Hematopoietic multipotent progenitor cell treated with erythropoietin and hydrocortisone succinate and interleukin-3 and kit ligand, for 6 days (in vitro differentiated cells): Measurements from ENCODE around the gene TRPM2.
"Not testable (repeated sequence)": the region's sequence is repeated elsewhere in the genome, so short reads cannot be mapped to it uniquely, and the experiment has no call there.

Source experiments
- DNase-seq: peaks from one replicate; pipeline ENCODE4 v3.0.0-alpha.2; 2015

The TRPM2 gene

GRCh38 chr21:44399955-44400790 lies 46.8 kb downstream of the TRPM2 start:
- no peak for DNase-seq

GRCh38 chr21:44400791-44401385 lies 47.5 kb downstream of the TRPM2 start:
- no peak for DNase-seq

- no peak for DNase-seq
Measured at GRCh38 chr21:44401386-44402160, 48.2 kb downstream of the TRPM2 start.

GRCh38 chr21:44402323-44403105 lies 49.1 kb downstream of the TRPM2 start:
- DNase-seq: no peak

- DNase-seq: no peak
Measured at GRCh38 chr21:44403106-44404020, 49.9 kb downstream of the TRPM2 start.

- not testable (repeated sequence) for DNase-seq
Measured at GRCh38 chr21:44404482-44404881, 51.1 kb downstream of the TRPM2 start.

GRCh38 chr21:44405091-44405947 lies 51.9 kb downstream of the TRPM2 start:
- DNase-seq: no peak

- no peak for DNase-seq
Measured at GRCh38 chr21:44405948-44406872, 52.8 kb downstream of the TRPM2 start.

- DNase-seq: no peak
Measured at GRCh38 chr21:44406953-44407352, 53.5 kb downstream of the TRPM2 start.

DNA sequence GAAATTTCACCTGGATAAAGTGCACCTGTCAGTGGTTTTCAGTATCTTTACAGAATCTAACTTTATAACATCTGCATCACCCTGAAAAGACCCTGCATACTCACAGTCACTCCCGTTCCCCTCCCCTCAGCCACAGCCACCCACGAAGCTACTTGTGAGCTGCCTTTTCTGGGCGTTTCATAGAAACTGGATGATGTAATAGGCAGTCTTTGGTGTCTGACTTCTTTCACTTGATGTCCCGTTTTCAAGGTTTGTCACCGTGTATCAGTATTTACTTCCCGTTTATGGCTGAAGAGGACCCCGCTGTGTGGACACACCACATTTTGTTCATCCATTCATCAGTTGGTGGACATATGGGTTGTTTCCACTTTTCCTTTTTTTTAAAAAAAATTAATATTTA lies 54.1 kb downstream of the TRPM2 start:
- DNase-seq: no peak

DNA sequence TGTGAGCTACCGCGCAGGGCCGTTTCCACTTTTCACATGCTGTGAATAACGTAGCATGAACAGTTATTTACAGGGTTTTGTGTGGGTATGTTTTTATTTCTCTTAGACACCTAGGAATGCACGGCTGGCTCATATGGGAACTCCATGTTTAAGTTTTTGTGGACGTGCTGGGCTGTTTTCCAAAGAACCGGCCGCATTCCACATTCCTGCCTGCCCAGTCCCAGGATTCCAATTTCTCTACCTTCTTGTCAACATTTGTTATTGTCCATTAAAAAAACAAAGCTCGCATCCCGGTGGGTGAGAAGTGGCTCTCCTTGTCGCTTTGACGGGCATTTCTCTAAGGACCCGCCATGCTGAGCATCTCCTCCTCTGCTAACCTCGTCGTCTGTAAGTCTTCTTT lies 54.8 kb downstream of the TRPM2 start:
- DNase-seq: no peak

DNA sequence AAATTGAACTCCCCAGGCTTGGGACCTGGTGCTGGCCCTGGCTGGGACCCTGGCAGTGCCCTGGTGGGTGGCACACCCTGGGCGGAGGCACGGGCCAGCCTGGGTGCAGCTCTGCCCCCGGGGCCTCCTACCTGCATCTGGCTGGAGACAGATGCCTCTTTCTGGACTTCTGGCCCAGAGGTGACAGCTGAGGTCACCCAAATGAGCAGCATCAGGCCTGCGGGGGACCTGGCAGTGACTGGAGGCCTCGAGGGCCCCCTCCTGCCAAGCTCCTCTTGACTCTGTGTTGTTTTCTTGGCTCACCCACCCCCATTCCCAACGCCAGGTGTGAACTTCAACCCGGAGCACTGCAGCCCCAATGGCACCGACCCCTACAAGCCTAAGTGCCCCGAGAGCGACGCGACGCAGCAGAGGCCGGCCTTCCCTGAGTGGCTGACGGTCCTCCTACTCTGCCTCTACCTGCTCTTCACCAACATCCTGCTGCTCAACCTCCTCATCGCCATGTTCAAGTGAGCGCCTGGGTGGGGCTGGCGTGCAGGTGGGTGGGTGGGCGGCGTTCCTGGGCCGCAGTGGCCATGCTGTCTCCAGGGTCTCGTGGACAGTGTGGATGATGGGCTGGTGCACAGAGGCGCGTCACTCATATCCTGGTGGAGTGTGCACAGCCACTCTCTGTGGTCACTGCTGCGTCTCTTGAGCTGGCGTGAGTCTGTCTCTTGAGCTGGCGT lies 60.3 kb downstream of the TRPM2 start:
- no peak for DNase-seq

DNA sequence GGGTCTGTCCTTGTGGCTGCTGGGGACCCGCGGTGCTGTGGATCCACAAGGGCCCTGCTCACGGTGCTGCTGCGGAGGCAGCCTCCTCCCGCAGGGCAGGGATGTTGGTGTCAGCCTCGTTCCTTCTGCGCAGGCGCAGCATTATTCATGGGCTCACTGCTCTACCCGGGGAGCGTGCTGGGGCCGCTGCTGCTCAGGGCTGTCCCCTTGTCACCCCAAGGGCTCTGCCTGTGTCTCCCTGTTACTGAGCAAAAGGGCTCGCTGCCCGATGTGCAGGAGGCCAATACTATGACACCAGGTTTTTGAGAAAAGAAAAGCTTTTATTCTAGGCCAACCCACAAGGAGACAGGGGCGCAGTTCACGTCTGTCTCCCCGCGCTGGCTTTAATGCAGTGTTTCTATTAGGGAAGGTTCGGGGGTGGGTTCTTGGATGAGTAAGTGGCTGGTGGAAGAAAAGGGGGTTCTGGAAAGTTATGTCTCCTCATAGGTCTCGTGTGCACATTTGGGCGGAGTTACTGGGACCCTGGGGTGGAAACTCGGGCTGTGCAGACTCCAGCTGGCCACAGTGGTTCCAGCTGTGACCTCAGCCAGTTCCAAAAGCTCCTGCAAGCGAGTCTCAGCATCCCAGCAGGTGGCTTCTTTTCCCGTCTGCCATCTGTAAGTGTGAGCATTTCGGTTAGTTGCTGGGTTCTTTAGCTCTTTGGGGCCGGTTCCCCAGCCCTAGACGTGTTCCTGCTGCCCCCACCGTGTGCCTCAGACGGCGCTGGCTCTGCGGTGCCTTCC lies 61.1 kb downstream of the TRPM2 start:
- DNase-seq: no peak

DNA sequence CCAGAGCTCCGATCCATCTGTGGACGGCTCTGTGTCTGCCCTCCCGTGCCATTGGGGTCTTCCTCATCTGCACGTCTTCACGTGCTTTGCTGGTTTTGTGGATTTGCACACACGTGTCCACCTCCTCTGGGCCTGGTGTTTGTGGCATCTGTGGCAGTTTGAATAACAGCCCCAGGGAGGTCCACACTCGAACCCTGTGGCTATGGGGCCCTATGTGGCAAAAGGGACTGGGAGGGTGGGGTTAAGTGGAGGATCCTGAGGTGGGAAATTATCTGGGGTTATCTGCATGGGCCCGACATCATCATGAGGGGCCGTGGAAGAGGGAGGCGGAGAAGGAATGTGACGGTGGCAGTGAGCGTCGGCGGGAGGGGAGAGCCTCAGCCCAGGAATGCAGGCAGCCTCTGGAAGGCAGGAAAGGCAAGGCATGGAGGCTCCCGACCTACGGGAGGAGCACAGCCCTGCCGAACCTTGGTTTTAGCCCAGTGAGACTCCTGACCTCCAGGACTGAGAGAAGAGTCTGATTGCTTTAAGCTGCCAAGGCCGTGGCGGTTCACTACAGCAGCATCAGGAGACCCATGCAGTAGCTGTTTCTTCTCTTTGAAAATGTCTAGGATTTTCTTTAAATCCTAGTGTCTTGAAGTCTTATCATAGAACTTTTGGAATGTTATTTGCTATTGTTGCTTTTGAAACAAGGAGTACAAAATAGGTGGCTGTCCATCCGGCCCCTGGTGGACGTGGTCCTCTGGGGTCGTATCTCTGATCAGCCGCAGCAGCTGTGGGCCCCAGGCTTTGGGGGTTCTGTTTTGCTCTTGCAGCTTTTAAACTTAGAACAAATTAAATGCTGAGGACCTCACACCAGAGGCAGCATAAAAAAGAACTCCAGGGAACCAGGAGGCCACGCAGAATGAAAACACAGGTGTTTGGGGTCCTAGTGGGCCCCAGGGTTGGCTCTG lies 61.9 kb downstream of the TRPM2 start:
- DNase-seq: no peak

GRCh38 chr21:44416193-44416592 lies 62.8 kb downstream of the TRPM2 start:
- no peak for DNase-seq

DNA sequence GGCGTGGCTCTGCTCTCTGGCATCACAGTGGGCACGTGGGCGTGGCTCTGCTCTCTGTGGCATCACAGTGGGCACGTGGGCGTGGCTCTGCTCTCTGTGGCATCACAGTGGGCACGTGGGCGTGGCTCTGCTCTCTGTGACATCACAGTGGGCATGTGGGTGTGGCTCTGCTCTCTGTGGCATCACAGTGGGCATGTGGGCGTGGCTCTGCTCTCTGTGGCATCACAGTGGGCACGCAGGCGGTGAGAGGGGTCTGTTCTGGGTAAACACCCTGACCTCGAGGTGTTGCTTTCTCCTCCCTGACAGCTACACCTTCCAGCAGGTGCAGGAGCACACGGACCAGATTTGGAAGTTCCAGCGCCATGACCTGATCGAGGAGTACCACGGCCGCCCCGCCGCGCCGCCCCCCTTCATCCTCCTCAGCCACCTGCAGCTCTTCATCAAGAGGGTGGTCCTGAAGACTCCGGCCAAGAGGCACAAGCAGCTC lies 64.2 kb downstream of the TRPM2 start:
- DNase-seq: not testable (repeated sequence)
